Natural killer cell (primary cell): ENCODE results near the gene CPSF2. TPM values are rescaled to one million over a fixed set of nuclear protein-coding genes. Genes with fewer than 3 reads are reported as not detected.

Experiments
- ATAC-seq, 3 donors: fragments of 150-1000 bp in 2 of 3; fragments of 200-7000 bp in 1 of 3; cut with Tn5 transposase; 1 replicate in 1 of 3; 2 replicates in 2 of 3; pipeline ENCODE4 v1.10.0; 2021; ENCODE audit warnings: mild to moderate bottlenecking in 2 of 3, moderate library complexity in 2 of 3
- DNase-seq, 2 donors: peaks; one replicate each; pipeline versions ENCODE4 v3.0.0 to v3.0.0-alpha.2; 2013 to 2021; ENCODE audit warnings: mixed read lengths in 1 of 2
- H3K27ac ChIP-seq: one replicate; pipeline ENCODE4 v1.5.1; 2013; ENCODE audit warnings: mild to moderate bottlenecking, low read length
- H3K27me3 ChIP-seq: one replicate; pipeline ENCODE4 v1.6.1; 2013; ENCODE audit warnings: low read length; ENCODE audit not compliant: control insufficient read depth, insufficient read depth
- H3K36me3 ChIP-seq: one replicate; pipeline ENCODE4 v1.6.1; 2013; ENCODE audit warnings: low read length; ENCODE audit not compliant: control insufficient read depth, insufficient read depth
- H3K4me1 ChIP-seq: one replicate; pipeline ENCODE4 v1.6.1; 2013; ENCODE audit warnings: low read length; ENCODE audit not compliant: control insufficient read depth, insufficient read depth
- H3K4me3 ChIP-seq: one replicate; pipeline ENCODE4 v1.5.1; 2013; ENCODE audit warnings: low read length
- H3K9me3 ChIP-seq: one replicate; pipeline ENCODE4 v1.6.1; 2013; ENCODE audit warnings: low read length; ENCODE audit not compliant: control insufficient read depth, insufficient read depth
- H3K27ac Mint-ChIP-seq, 2 donors: one replicate each; pipeline ENCODE4 v1.8.0; 2022; ENCODE audit warnings: mild to moderate bottlenecking in 2 of 2, mixed read lengths in 2 of 2, moderate library complexity in 1 of 2
- H3K27me3 Mint-ChIP-seq, 2 donors: one replicate each; pipeline ENCODE4 v1.8.0; 2022; ENCODE audit warnings: low read depth in 2 of 2, mixed read lengths in 2 of 2
- H3K36me3 Mint-ChIP-seq: one replicate; pipeline ENCODE4 v1.8.0; 2022; ENCODE audit warnings: mixed read lengths
- H3K4me1 Mint-ChIP-seq, 2 donors: one replicate each; pipeline ENCODE4 v1.8.0; 2022; ENCODE audit warnings: mixed read lengths in 2 of 2
- H3K4me3 Mint-ChIP-seq: one replicate; pipeline ENCODE4 v1.8.0; 2022; ENCODE audit warnings: mild to moderate bottlenecking, moderate library complexity, mixed read lengths
- H3K9me3 Mint-ChIP-seq, 2 donors: one replicate each; pipeline ENCODE4 v1.8.0; 2022; ENCODE audit warnings: mixed read lengths in 2 of 2
- CTCF ChIP-seq: fragments of 200-600 bp; IDR thresholded peaks from one replicate; pipeline ENCODE4 v1.8.0; 2022; ENCODE audit warnings: antibody characterized with exemption
- WGBS: methylation state at CpG from one replicate; pipeline ENCODE4 v1.1.7; 2013; ENCODE audit warnings: missing lambda C conversion rate; ENCODE audit not compliant: insufficient coverage; 5-methylcytosine and 5-hydroxymethylcytosine counted together
- intact Hi-C: fragments of 100-400 bp; cut with micrococcal nuclease; formaldehyde crosslinking; loops from one replicate; pipeline ENCODE4 v1.14.2; 2022
- total RNA-seq, 4 donors: library from RNA; stranded (reverse); fragments of 120-200 nt in 1 of 4; gene quantifications; one replicate each; pipeline versions ENCODE4 v1.2.3 to v1.2.4, GENCODE V29; 2013 to 2022

Gene CPSF2
- total RNA-seq, 3 donors from 2014 or later (not counting 1 experiment from before 2014, with no cell fraction given) = 24.2 to 39.8 (median 28.6) TPM

- intact Hi-C loops = no loop called here
- H3K36me3 Mint-ChIP-seq = peaks cover 38% of the 10 kb centered on the region
- 100% methylated on average over 1 of the region's 2 CpGs for WGBS
Measured at GRCh38 chr14:92144708-92145107, 22.9 kb downstream of the CPSF2 start.

GRCh38 chr14:92153581-92153980 is 31.8 kb downstream of the CPSF2 start:
- Histone ChIP-seq H3K36me3 (peaks cover 49% of the 10 kb centered on the region), H3K4me1 (no peaks in the 10 kb centered on the region), H3K27ac (no peak overlapping the region), H3K9me3 (no peaks in the 10 kb centered on the region), H3K27me3 (no peaks in the 10 kb centered on the region), H3K4me3 (no peak overlapping the region)
- no peak overlapping the region for H3K4me3 Mint-ChIP-seq
- peaks cover 0 to 4% of the 10 kb centered on the region in 2 donors for H3K4me1 Mint-ChIP-seq
- no peak overlapping the region for H3K27ac Mint-ChIP-seq
- H3K9me3 Mint-ChIP-seq = no peaks in the 10 kb centered on the region
- ATAC-seq = no peak
- TF ChIP-seq CTCF = no peak
- intact Hi-C loops = no loop called here
- WGBS = no CpG with 5 or more reads among the region's 1 CpG
- no peak for DNase-seq
- peaks cover 19% of the 10 kb centered on the region for H3K36me3 Mint-ChIP-seq
- H3K27me3 Mint-ChIP-seq = no peaks in the 10 kb centered on the region

More at GRCh38 chr14:92144708-92145107, 22.9 kb downstream of the CPSF2 start:
- no peak overlapping the region for H3K27ac ChIP-seq
- no peaks in the 10 kb centered on the region for H3K4me1 ChIP-seq
- H3K4me3 ChIP-seq = no peak overlapping the region
- H3K9me3 ChIP-seq = no peaks in the 10 kb centered on the region
- H3K36me3 ChIP-seq = peaks cover 63% of the 10 kb centered on the region
- H3K9me3 Mint-ChIP-seq = no peaks in the 10 kb centered on the region
- TF ChIP-seq CTCF = no peak
- no peak for DNase-seq
- no peak overlapping the region for H3K4me3 Mint-ChIP-seq
- H3K4me1 Mint-ChIP-seq = peaks cover 4 to 8% of the 10 kb centered on the region in 2 donors
- no peaks in the 10 kb centered on the region for H3K27me3 Mint-ChIP-seq
- H3K27ac Mint-ChIP-seq = no peak overlapping the region
- no peaks in the 10 kb centered on the region for H3K27me3 ChIP-seq
- no peak for ATAC-seq

- peaks cover 0 to 4% of the 10 kb centered on the region in 2 donors for H3K4me1 Mint-ChIP-seq
- TF ChIP-seq CTCF = no peak
- Histone ChIP-seq H3K36me3 (peaks cover 53% of the 10 kb centered on the region), H3K27me3 (no peaks in the 10 kb centered on the region), H3K9me3 (no peaks in the 10 kb centered on the region), H3K27ac (no peak overlapping the region), H3K4me1 (no peaks in the 10 kb centered on the region), H3K4me3 (no peak overlapping the region)
- H3K9me3 Mint-ChIP-seq = no peaks in the 10 kb centered on the region
- intact Hi-C loops = no loop called here
- ATAC-seq (no peak), DNase-seq (no peak)
- H3K27me3 Mint-ChIP-seq = no peaks in the 10 kb centered on the region
- WGBS = 92% methylated on average over 2 of the region's 3 CpGs
- no peak overlapping the region for H3K4me3 Mint-ChIP-seq
- peaks cover 21% of the 10 kb centered on the region for H3K36me3 Mint-ChIP-seq
- no peak overlapping the region for H3K27ac Mint-ChIP-seq
Measured at GRCh38 chr14:92154283-92154942, 32.6 kb downstream of the CPSF2 start.

GRCh38 chr14:92160619-92161018 is 38.9 kb downstream of the CPSF2 start:
- H3K27me3 Mint-ChIP-seq = no peaks in the 10 kb centered on the region
- H3K9me3 ChIP-seq = no peaks in the 10 kb centered on the region
- peaks cover 38% of the 10 kb centered on the region for H3K36me3 Mint-ChIP-seq
- intact Hi-C loops = no loop called here
- H3K27me3 ChIP-seq = no peaks in the 10 kb centered on the region
- H3K27ac ChIP-seq = no peak overlapping the region
- H3K9me3 Mint-ChIP-seq = peaks cover 0 to 3% of the 10 kb centered on the region in 2 donors
- H3K4me1 ChIP-seq = no peaks in the 10 kb centered on the region
- H3K4me3 Mint-ChIP-seq = no peak overlapping the region
- H3K36me3 ChIP-seq = peaks cover 75% of the 10 kb centered on the region
- ATAC-seq (no peak), DNase-seq (no peak)
- 66% methylated on average over 4 of the region's 4 CpGs for WGBS
- H3K4me1 Mint-ChIP-seq = no peaks in the 10 kb centered on the region
- H3K4me3 ChIP-seq = no peak overlapping the region
- H3K27ac Mint-ChIP-seq = peak overlapping the region in 1 of 2 donors; percentile 3
- TF ChIP-seq CTCF = no peak
